Measurements from ENCODE around the gene GSDME. TPM values are rescaled to one million over a fixed set of nuclear protein-coding genes. Genes with fewer than 3 reads are reported as not detected.

Gene GSDME
- total and polyA plus RNA-seq, 2 of the 4 experiments (the other 2 are of a cell fraction): 75.2 to 78.7 TPM

DNA sequence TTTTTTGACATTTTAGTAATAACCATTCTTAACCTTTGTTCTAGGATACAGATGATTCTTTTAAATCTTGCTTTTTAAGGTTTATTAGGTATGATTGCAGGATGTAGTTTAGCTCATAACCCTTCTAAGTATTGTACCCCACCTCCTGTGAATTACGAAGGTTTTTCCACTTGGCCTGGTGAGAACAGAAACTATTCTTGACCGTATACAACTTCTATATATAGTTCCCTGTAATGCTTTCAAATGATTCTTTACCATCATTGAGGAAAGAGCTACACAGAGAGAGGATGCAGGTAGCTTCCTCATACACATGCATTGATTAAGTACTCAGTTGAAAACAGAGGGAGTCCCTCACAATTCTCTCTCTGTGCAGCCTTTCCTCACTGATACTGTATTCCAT lies 97.8 kb downstream of the GSDME start:
- Histone ChIP-seq H3K9ac (ENCODE audit: low read depth, low read length) (no peak overlapping the region), H3K4me3 (ENCODE audit: insufficient read depth, low read depth, low read length) (no peak overlapping the region), H3K9me3 (ENCODE audit: control insufficient read depth, insufficient read depth, low read length) (no peaks in the 10 kb centered on the region), H3K36me3 (ENCODE audit: control insufficient read depth, insufficient read depth, low read length) (no peaks in the 10 kb centered on the region), H3K27me3 (ENCODE audit: control insufficient read depth, insufficient read depth, low read length) (no peaks in the 10 kb centered on the region), H3K9me1 (ENCODE audit: insufficient read depth, low read length) (peaks cover 3% of the 10 kb centered on the region; the same call in 1 of the 2 replicates), H2BK120ac (ENCODE audit: low read depth, low read length) (no peak overlapping the region), H2AK9ac (replicated peaks; ENCODE audit: low read depth, low read length, poor library complexity) (no peak overlapping the region), H4K8ac (ENCODE audit: low read depth in 2 of 2, low read length in 2 of 2) (no peak overlapping the region), H2BK5ac (ENCODE audit: low read depth, low read length, poor library complexity, severe bottlenecking) (no peak overlapping the region), H4K5ac (ENCODE audit: low read depth, low read length) (no peak overlapping the region), H4K20me1 (ENCODE audit: insufficient read depth, low read length) (no peaks in the 10 kb centered on the region), H3K4me1 (ENCODE audit: control insufficient read depth, insufficient read depth, low read length) (no peaks in the 10 kb centered on the region), H4K91ac (ENCODE audit: insufficient read depth, low read depth, low read length) (no peak overlapping the region), H2BK20ac (ENCODE audit: low read depth, low read length) (no peak overlapping the region), H3K14ac (replicated peaks; ENCODE audit: low read depth, low read length) (no peak overlapping the region), H2AK5ac (ENCODE audit: low read depth, low read length) (no peak overlapping the region), H3K23ac (ENCODE audit: low read depth, low read length) (no peak overlapping the region), H3K4me2 (ENCODE audit: low read depth, low read length) (no peak overlapping the region), H2AFZ (replicated peaks; ENCODE audit: low read length, poor library complexity) (no peak overlapping the region), H3K18ac (ENCODE audit: low read depth, low read length) (no peak overlapping the region), H2BK15ac (ENCODE audit: low read depth, low read length) (no peak overlapping the region), H3K79me1 (ENCODE audit: low read depth in 1 of 2, low read length in 2 of 2) (no peaks in the 10 kb centered on the region), H3K27ac (ENCODE audit: insufficient read depth, low read length) (no peak overlapping the region), H3K56ac (ENCODE audit: extremely low read depth, insufficient read depth, low read length) (no peak overlapping the region), H3K4ac (ENCODE audit: low read depth, low read length) (no peak overlapping the region)
- no TSS peak for BruUV-seq (replicated peaks)
- ChIA-PET CTCF (no interaction called here), POLR2A (ENCODE audit: unreplicated experiment) (no interaction called here)
- DNase-seq: no peak
- in situ Hi-C loops (cut with MboI; ENCODE audit: low sequenced_read_pairs): loop anchor here (25.0 kb wide), 3 partner anchors 722 to 1097 kb away; no protein-coding TSS in a partner anchor
- no peak for ATAC-seq (ENCODE audit: low read depth)
- intact Hi-C loops (cut with micrococcal nuclease): no loop called here
- dilution Hi-C loops (cut with HindIII; ENCODE audit: low sequenced_read_pairs, unreplicated experiment): no loop called here
- TF ChIP-seq, protein P1, sequence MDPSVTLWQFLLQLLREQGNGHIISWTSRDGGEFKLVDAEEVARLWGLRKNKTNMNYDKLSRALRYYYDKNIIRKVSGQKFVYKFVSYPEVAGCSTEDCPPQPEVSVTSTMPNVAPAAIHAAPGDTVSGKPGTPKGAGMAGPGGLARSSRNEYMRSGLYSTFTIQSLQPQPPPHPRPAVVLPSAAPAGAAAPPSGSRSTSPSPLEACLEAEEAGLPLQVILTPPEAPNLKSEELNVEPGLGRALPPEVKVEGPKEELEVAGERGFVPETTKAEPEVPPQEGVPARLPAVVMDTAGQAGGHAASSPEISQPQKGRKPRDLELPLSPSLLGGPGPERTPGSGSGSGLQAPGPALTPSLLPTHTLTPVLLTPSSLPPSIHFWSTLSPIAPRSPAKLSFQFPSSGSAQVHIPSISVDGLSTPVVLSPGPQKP (IDR thresholded peaks at IDR 0.05; ENCODE audit: borderline replicate concordance, low read depth, low read length): no peak
- TF ChIP-seq FOS (IDR thresholded peaks at IDR 0.05; ENCODE audit: low read depth, low read length): no peak
- TF ChIP-seq RCOR1 (IDR thresholded peaks at IDR 0.05; ENCODE audit: insufficient replicate concordance, low read length): no peak
- TF ChIP-seq CEBPB (IDR thresholded peaks at IDR 0.05; ENCODE audit: low read depth, low read length): no peak
- no peak for TF ChIP-seq NFE2L2 (IDR thresholded peaks at IDR 0.05; ENCODE audit: low read depth, low read length)
- no peak for TF ChIP-seq SMC3 (IDR thresholded peaks at IDR 0.05; ENCODE audit: low read depth, low read length)
- TF ChIP-seq MAFK (IDR thresholded peaks at IDR 0.05; ENCODE audit: low read depth, low read length): no peak
- no CpG with 5 or more reads among the region's 2 CpGs for WGBS, 2 experiments (ENCODE audit: extremely low coverage in 2 of 2, insufficient read length in 1 of 2)
